OCI-LY3 (cell line): ENCODE data around the gene FOXS1.

Experiments used
- CTCF ChIP-seq: fragments of 200-600, 300-600 bp; sonication (generic); IDR thresholded peaks from 2 replicates; pipeline ENCODE4 v1.5.1; 2014; ENCODE audit warnings: antibody characterized with exemption, low read length, low read depth
- EZH2phosphoT487 ChIP-seq: fragments of 200-600 bp; shearing (Covaris generic); IDR thresholded peaks from 2 replicates; pipeline ENCODE4 v1.6.1; 2018; ENCODE audit warnings: antibody characterized with exemption, mixed run types, low read depth

GRCh38 chr20:31816221-31816620, 29.2 kb downstream of the FOXS1 start:
- TF ChIP-seq CTCF: no peak
- TF ChIP-seq EZH2phosphoT487: no peak
